Hippocampal formation (tissue), 2 donors: Measurements from ENCODE around the gene ZNF511.
A peak's percentile ranks its signal among the peaks of the same experiment; 100 is the strongest.
"Not testable (repeated sequence)": the region's sequence is repeated elsewhere in the genome, so short reads cannot be mapped to it uniquely, and the experiment has no call there.

Experiments used
- DNase-seq, 2 donors: peaks; one replicate each; lab custom pipeline; 2025; lab: John Stamatoyannopoulos, UW

ZNF511 gene, protein sequence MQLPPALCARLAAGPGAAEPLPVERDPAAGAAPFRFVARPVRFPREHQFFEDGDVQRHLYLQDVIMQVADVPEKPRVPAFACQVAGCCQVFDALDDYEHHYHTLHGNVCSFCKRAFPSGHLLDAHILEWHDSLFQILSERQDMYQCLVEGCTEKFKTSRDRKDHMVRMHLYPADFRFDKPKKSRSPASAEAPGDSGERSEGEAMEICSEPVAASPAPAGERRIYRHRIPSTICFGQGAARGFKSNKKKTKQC

DNA sequence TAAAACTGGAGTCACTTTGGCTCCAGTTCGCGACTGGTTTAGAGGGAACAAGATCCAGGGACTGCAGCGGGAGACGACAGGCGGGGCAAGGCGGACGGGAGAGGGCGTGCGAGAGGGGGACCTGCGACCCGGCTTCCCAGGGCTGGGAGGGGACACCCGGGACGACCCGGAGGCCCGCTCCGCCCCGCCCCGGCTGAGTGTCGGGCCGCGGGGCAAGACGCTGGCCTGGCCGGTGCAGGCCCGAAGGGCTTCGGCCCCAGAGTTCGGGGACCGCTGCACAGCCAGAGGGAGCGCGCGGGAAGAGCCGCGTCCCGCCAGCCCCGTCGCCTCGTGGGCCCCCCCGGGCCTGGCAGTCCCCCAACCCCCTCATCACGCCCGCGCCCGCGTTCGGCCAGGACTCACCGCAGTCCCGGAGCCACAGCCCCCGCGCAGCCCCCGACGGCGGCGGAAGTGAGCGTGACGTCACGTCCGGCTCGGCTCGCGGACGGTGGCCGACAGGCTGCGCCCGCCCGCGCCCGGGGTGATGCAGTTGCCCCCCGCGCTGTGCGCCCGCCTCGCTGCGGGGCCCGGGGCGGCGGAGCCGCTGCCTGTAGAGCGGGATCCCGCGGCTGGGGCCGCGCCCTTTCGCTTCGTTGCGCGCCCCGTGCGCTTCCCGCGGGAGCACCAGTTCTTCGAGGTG is at the start of gene ZNF511, which contains the start of gene TUBGCP2:
Gene ZNF511 (plus strand): TSS at position 494 of the 679 bp plus-strand sequence. CDS start 30 bp downstream, at position 524.
Gene TUBGCP2 (minus strand): TSS at position 452 of the 679 bp plus-strand sequence. CDS start 5,931 bp downstream, outside the sequence.
- peak; percentile 73 to 92 for DNase-seq

DNA sequence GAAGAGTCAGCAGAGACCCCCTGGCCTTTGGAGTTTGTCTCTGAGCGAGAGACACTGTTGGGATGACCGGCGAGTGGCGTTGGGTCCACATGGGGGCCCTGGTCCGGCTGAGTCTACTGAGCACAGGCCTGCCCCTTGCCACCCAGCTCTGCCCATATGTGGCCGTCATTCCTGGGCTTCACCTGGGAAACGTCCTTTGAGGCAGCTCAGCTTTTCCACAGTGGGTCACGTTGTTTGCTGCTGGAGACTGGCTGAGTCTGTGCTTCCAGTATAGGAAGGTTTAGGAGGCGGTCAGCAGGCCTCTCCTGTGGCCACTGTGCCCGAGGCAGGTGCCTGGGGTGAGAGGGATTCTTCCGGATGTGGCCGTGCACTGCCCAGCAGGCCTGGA is 49.1 kb upstream of the ZNF511 start:
- no peak for DNase-seq

DNA sequence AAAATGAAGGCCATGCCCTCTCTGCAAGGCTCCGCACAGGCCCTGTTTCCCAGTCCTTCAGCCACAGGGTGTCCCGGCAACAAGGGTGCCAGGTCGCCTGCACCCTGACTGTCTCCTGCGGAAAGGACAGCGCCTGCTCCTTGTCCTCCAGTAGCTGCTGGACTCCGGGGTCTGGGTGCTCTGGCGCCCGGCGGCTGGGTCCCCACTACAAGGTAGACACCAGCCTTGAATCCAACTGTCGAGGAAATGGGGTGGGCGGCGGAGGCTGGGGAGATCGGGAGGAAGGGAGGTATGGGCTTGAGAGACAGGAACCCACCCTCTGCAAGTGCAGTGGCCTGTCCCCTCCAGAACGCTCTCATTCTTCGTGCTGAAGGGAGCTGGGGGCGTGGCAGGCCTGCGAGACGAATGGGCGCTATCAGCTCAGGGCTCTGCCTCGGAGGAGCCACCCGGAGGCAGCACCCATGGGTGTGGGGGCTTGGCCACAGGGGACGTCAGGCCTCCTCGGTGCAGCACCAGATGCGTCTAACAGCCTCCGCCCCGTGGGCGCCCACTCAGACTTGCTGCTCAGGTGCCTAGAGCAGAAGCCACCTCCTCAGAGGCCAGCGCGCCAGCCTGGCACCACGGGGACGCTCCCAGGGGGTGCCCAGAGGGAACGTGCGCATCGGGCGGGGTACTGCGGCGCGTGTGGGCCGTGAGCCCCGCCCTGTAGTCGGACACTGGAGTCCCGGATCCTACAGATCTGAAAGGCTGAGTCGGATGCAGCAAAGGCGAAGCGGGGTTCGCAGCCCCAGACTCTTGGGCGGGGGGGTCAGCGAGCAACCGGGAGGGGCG is 47.6 kb upstream of the ZNF511 start:
- peak in 1 of 2 donors; percentile 41 for DNase-seq

DNA sequence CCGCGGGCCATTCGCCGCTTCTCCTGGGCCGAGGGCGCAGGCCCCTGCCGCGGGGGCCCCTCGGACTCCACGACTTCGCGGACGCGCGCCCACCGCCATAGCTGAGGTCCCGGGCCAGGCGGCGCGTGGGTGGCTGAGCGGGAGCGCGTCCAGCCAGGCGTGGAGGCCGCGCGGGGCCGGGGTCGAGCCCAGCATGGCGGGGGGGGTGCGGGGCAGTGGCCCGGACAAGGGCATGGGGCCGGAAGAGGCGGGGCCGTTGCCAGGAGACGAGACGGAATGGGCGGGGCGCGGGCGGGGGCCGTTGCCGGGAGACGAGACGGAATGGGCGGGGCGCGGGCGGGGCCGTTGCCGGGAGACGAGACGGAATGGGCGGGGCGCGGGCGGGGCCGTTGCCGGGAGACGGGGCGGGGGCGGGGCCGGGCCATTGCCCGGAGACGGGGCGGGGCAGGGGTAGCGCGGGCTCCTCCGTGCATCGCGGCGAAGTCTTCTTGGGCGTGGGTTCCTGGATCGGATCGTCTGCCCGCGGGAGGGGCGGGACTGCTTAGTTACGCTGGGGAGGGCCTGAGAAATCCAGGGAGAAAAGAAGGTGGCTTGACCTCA is 46.9 kb upstream of the ZNF511 start:
- DNase-seq = peak; percentile 63 to 83

DNA sequence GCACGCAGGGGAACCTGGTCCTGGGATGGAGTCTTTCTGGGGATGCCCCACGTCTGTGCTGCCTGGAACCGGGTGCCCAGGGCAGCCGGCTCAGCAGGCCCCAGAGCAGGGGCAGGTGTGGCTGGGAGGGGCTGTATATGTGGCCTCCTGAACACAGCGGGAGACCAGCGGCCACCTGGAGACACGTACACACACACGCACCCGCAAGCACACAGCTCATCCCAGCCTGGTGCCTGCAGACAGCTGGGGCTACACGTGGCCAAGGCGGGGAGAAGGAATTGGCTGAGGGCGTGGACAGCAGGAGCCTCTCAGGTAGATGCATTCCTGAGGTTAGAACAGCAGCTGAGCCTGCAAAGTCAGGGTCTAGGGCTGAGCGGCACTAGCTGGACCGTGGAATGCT is 46.0 kb upstream of the ZNF511 start:
- DNase-seq = no peak

DNA sequence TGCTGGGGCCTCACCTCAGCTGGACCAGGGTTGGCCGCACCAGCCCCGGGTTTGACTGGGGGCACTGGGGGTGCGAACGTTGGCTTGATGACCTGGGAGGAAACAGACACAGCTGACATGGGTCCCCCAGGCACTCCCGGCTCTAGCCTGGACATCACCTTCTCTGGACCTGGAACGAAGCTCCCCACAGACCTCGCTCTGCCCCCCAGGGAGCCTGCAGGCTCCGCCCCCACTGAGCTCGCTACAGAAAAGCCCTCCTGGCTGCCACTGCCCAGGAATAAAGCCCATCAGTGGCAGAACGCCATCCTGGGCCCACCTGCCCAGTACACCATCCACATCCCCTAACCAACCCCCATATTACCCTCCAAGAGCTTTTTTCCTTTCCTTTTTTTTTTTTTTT is 45.0 kb upstream of the ZNF511 start:
- no peak for DNase-seq

DNA sequence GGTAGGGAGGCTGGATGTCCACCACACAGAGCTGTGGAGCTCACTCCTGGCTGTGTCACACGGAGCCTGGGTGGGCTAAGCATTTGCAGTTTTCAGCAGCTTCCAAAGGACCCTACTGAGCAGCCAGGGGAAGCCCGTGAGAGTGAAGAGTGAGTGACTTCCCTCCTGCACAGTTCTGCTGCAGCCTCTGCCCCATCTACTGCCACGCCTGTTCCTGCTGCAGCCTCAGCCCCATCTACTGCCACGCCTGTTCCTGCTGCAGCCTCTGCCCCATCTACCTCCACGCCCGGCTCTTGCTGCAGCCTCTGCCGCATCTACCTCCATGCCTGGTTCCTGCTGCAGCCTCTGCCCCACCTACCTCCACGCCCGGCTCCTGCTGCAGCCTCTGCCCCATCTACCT is 44.3 kb upstream of the ZNF511 start:
- DNase-seq = no peak

DNA sequence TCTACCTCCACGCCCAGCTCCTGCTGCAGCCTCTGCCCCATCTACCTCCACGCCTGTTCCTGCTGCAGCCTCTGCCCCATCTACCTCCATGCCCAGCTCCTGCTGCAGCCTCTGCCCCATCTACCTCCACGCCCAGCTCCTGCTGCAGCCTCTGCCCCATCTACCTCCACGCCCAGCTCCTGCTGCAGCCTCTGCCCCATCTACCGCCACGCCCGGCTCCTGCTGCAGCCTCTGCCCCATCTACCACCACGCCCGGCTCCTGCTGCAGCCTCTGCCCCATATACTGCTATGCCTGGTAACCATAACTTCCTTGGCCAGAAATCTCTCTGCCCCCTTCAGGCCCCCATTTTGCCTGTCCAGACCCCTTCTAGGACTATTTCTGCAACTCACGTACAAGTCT is 43.7 kb upstream of the ZNF511 start:
- DNase-seq = not testable (repeated sequence)

DNA sequence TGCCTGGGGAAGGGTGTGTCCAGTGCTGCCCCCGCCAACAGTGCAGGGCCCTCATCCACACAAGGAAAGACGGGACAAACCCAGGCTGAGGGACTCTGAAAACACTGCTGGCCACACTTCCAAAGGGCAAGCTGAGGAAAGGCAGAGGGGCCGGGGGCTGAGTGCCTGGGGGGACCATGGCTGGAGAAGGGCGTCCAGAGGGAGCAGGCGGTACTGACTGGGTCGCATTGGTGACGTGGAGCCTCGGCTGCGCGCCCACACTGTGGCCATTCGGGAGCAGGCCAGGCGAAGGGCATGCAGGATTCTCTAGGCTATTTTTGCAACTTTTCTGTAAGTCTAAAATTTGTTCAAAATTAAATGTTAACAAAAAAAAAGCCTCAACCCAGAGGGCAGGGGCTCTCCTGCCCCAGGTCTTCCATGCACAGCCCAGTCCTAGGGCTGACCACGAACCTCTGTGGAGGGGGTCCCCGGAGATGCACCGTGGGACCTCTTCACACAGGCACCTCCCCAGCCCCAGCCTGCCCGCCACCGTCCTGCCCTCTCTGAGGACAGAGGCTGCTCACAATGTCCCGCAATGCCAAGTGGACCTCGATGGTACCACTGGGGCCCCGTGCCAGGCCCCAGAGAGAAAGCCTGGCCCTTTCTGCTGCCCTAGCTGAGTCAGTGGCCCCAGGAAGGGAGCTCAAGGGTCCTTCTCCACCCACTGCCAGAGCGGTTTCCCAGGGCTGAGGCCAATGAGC is 42.5 kb upstream of the ZNF511 start:
- no peak for DNase-seq

DNA sequence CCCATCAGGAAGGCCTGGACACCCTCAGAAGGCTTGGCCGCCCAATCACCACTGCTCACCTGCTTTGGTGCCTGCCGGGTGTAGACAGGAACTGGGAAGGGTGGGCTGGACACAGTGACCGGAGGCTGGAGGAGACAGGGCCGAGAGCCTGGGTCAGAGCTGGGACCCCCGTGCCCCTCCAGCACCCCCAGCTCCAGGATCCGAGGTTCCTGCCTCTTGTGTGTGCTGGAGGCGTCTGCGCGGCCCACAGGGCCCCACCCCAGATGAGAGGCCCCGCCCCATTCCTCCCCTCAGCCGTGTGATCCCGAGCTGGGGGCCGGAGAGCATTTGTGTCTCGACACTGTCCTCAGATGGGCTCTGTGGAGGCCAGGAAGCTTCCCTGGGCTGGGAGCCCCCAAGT is 41.4 kb upstream of the ZNF511 start:
- DNase-seq = no peak

DNA sequence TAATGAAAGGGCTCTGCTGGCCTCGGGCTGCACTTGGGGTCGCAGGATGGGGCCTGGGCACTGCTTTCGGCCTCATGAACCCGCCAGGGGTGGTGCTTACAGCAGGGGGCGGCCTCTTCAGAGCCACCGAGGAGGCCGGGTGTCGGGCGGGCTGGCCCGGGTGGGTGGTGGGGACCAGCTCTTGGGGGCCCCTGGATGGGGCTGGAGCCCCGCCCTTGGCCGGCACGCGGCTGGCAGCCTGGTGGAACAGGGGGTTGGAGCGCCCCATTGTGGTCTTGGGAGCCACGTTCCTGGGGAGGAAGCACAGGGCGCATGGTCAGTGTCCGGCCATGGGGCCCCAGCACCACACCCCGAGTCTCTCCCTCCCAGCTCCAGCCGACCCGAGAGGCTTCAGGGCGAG is 40.9 kb upstream of the ZNF511 start:
- no peak for DNase-seq

DNA sequence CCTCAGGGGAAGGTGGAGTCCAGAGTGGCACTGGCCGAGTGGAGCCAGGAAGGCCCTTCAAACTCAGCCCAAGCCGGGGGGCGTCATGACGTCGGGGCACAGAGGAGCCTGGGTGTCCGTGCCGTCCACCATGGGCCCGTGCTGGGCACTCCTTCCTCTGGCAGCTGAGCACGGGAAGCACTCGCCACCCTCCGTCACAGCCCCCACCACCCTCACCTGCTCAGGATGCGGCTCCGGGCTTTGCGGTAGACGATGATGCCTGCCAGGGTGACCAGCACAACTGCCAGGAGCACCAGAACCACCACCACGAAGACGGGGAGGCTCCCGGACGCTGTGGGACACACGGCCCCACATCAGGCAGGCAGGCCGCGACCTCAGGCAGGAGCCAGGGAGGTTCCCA is 40.2 kb upstream of the ZNF511 start:
- DNase-seq = no peak

DNA sequence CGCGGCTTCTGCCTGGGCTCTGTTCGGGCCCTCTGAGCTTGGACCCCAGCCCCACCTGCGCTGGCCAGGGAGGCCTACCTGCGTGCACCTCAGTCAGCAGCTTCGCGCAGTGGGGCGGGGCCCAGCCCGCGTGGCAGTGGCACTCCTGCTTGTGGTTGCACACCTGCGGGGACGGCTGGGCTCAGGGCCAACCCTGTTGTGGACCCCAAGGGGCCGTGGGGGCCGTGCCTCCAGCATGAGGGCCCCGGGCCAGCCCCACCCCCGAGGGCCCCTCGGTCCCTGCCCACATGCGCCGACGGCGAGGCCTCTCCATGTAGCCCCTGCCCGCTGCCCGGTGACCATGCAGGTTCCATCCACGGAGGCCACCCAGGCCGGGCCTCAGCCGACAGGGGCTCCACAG is 39.3 kb upstream of the ZNF511 start:
- no peak for DNase-seq

DNA sequence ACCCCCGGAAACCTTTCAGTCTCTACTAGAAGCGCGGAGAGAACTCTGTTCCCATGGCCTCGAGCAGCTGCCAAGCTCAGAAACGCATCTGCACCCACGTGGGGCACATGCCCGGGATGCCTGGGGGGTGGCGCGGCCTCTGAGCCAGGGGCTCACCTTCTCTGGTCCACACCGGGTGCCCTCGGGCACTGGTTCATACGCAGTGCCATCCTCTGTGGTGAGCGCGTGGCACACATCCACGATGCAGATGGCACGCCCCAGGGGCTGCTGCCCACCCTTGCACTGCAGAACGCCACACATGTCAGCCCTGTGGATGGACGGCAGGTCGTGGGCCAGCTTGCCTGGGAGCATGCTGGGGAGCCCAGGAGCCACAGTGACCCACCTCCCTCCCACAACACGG is 38.5 kb upstream of the ZNF511 start:
- no peak for DNase-seq

DNA sequence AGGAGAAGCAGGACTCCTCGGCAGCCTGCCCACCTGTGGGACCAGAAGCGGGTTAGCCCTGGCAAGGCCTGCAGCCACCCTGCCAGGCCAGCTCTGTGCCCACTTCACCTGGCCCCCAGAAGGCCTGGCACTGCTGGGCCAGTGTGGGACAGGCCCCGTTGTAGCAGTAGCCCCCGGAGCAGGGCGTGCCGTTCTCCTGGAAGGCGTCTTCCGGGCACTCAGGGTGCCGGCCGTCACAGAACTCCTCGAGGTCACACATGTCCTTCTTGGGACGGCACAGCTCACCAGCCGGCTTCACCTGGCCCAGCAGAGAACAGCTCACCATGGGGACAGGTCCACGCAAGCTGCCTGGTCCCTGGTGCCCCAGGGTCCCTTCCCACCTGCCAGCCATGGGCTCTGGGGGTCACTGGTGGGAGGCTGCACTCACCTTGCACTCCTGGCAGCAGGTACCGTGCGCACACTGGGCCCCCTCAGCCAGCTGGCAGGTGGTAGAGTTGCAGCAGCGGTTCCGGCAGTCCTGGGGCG is 37.9 kb upstream of the ZNF511 start:
- no peak for DNase-seq

DNA sequence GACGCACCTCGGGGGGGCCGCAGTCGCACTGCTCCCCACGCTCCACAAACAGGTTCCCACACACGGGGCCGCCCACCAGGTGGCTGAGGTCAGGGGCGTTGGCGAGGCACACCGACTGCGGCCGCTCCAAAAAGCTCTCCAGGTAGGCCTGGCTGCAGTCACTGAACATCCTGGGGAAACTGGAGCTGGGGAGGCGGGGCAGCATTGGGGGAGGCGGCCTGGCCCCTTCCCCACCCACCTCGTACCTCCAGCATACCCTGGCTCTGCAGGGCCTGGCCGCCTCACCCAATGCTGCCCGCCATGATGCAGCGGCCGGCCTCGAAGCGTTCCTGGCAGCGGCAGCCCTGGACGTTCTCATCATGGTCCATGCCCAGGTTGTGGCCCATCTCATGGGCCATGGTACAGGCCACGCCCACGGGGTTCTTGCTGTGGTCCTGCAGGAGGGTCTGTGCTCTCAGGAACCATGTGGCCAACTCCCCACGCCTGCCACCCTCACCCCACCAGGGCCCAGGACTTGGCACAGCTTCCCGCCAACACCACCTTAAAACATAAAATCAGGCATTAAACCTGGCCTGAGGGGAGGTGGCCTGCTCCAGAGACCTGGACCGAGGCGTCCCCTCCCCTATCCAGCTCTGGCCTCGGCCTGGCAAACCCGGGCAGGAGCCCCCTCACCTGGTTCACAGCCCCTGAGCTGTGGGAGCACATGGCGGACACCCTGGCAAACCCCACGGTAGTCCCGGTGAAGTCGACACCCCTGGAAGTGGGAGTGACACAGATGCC is 37.0 kb upstream of the ZNF511 start:
- no peak for DNase-seq

DNA sequence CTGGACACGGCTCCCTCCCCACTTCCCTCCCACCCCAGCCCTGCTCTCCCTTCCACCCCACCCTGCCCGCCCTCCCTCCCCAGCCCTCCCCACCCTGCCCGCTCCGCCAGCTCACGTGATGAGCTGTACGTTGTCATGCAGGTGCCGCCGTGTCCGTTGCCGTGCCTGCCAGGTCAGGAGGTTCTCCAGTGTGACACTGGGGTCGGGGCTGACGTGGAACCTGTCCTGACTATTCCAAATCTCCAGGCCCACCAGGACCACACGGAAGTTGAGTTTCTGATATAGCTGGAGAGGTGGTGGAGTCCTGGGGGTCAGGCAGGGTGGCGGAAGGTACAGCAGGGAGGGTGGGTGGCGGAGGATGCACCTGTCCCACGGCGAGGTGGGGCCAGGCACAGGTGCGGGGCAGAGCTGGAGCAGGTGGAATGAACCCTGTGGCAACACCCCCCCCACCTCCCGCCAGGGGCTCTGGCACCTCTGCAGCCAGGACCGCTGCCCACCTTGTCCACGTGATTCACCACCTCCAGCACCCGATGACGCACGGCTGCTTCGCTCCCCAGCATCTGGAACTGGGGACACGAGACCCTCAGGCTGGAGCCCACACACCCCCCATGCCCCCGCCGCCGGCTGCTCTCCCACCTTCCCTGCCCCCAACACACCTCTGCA is 36.3 kb upstream of the ZNF511 start:
- no peak for DNase-seq

DNA sequence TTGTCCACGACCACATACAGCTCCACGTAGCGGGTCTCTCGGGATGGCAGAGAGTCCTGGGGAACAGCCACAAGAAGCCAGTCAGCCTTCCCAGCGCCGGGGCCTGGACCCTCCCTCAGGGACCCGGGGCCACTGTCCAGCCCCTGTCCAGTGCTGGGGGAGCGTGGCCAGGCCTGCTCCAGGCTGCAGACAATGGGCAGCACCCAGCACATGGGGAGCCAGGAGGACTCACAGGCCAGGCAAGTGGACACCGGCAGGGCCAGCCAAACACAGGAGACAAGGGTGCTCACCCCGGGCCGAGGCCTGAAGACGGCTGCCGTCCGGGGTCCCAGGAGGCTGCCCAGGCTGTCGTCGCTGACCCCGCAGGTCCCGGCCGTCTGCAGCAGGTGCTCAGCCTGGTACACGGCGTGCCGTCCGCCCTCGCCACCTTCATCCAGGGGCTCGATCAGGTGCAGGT is 35.7 kb upstream of the ZNF511 start:
- no peak for DNase-seq

DNA sequence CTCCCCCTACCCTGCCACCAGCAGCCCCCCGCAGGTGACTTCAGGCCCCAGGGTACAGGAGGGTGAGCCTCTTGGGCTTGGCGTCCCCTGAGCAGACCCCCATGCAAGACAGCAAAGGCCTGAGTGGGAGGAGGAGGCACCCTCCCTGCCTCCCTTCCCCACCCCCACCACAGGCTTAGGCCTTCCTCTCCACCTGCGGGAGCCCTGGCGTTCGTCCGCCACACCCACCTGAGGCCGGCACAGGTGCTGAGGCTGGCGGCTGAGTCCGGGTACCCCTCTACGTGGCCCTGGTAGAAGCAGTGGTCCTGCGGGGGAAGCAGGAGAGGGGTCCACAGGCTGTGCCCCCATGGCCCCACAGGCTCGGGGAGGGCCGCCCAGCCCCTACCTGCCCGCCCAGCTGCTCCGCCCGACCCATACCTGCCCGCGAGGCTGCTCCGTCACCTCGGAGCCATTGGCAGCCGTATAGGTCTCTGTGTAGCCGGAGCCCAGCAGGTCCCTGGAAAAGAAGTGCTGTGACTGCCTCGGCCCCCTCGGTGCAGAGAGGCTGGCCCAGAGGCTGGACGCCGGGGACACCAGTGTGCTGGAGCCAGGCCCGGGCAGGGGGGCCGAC is 35.1 kb upstream of the ZNF511 start:
- DNase-seq = no peak
